ENCODE data around the gene LSM10.

LSM10 gene

GRCh38 chr1:36359383-36359782 lies 38.3 kb downstream of the LSM10 start:
- Histone ChIP-seq H3K4me3 (no peak overlapping the region), H3K27ac (peak overlapping the region in 8 of 21 experiments; percentile 4 to 50 (median 24))

DNA sequence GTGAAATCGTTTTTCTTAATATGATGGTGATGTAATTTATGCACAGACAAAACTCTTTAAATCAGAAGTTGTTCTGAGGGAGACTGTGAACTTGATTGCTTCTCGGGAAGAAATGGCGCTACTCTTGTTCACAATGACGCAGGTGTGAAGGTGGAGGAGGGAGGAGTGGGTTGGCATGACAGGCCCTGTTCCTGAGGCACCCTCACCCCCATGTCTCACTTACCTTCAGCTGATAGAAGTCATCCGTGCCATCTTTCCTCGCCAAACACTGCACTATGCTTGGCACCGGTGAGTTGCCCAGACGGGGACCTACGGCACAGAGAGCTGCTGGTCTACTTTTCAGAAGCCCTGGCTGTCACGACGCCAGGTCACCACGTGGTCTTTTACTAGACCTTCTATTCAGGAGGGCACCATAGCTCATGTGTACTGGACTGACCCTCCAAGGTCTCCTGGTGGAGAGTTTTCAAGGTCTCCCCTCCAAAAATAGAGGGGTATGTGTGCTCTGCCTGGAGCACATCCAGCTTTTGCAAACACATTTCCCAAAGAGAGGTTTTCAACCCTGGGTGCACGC lies 39.1 kb downstream of the LSM10 start:
- H3K27ac ChIP-seq: peak overlapping the region in 2 of 21 experiments; percentile 19 to 33
- H3K4me3 ChIP-seq: no peak overlapping the region

GRCh38 chr1:36355811-36356210 lies 41.9 kb downstream of the LSM10 start:
- peak overlapping the region in 1 of 21 experiments; percentile 6 for H3K27ac ChIP-seq
- no peak overlapping the region for H3K4me3 ChIP-seq

GRCh38 chr1:36354486-36354885 lies 43.2 kb downstream of the LSM10 start:
- Histone ChIP-seq H3K27ac (no peak overlapping the region), H3K4me3 (no peak overlapping the region)

DNA sequence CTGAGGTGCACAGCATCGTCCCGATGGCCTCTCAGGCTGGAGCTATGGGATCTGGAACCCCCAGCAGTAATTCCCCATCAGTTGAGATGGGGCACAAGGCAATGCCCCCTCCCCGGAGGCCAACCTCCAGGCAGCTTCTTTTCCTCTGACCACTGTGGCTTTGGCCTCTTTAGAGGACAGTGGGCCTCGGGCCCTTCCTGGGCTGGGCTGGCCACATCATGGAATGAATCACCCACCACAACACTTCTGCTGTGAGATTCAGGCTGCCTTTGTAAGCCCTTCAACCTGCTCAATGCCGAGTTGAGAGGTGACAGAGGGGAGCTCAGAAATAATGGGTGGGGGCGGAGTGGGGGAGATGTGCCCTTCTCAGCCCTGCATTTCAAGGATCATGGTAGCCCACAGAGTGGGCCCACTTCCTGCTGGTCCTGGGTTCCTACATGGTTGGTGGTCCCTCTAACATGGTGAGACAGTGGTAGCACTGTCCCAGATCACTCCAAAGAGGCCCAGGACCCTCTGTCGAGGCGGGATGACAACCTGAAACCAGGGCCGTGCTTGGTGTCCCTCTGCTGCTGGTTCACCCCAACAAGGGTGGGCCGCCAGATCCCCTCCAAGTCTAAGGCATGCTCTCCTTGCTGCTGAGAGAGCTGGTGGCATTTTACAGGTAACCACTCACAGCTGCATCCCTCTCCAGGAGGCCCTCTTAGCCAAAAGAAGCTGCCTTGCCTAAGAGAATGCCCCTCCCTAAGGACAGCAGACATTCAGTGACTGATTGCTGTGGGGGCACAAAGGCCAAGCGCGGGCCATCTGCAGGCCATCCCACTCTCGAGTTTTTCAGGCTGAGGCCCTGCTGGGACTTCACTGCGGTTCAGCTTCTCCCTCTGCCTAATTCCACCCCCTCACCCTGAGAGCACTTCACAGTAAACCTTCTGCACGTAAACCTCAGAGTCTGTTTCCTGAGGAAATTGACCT lies 44.5 kb downstream of the LSM10 start:
- Histone ChIP-seq H3K27ac (peak overlapping the region in 11 of 21 experiments; percentile 4 to 90 (median 44)), H3K4me3 (no peak overlapping the region)

DNA sequence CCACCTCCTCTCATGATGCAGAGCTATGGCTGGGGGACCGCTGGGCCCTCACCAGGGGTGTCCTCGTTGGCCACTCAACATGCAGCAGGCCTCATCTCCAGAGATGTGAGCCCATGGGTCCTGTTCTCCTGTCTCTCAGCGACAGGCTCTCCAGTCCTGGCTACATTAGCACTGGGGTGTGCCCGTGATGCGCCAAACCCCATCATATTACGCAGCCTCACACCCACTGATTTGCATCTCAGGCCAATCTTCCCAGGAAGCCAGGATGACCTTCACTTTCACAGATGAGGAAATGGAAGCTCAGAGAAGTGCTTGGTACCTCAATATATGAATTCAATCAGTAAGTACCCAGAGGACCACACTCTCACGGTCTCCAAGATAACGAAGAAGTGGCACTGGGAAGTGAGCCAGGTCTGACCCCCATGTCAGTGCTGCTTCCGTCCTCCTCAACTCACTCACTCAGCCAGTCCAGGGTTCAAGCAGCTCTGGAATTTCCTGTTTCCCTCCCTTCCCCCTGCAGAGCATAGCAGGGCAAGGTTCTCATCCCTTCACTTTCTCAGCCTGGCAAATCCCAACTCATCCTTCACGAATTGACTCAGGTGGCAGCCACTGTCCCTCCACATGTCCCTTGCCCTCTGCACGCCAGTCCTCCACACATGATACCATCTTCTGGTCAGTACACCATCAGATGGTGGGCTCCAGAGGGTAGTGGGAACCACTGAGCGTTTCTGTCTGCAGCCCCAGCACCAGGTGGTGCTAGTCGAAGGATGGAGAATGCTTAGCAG lies 45.4 kb downstream of the LSM10 start:
- H3K27ac ChIP-seq: peak overlapping the region in 19 of 21 experiments; percentile 6 to 90 (median 78)
- no peak overlapping the region for H3K4me3 ChIP-seq

DNA sequence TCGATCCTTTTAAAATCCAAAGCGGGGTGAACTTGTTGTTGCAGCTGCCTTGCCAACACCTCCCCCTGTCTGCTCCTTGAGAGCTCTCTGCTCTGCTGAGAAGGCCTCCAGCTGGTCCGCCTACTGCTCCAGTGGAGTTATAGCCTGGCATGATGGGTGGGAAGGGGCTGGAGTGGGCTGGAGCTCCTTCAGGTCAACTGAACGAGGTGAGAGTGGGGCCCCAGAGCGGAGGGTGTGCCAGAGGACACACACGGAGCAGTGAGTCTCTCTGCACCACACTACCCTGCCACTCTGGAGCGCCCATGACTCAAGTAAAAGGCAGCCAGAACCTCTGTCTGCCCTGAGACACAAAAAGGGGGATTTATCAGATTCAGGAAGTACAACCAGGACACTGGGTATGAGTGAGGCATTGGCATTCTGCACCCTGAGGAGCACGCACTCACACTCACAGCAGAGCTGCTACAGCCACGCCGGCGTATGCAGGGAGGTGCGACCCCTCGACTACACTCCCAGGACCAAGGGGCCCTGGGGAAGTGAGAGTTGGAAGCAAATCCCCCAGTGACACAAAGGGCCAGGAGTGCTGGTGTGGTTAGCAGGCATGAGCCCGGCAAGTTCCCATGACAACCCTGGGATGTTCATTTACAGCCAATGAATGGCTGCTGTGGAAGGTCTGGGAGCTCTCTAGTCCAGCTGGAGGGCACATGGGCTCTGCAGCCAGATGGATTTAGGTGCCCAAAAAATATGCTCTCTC lies 46.3 kb downstream of the LSM10 start:
- peak overlapping the region in 20 of 21 experiments; percentile 64 to 90 (median 81) for H3K27ac ChIP-seq

GRCh38 chr1:36350659-36351226 lies 47.0 kb downstream of the LSM10 start:
- Histone ChIP-seq H3K27ac (peak overlapping the region in 20 of 21 experiments; percentile 64 to 90 (median 81)), H3K4me3 (no peak overlapping the region)

More for the DNA sequence above, 46.3 kb downstream of the LSM10 start:
- H3K4me3 ChIP-seq: no peak overlapping the region

DNA sequence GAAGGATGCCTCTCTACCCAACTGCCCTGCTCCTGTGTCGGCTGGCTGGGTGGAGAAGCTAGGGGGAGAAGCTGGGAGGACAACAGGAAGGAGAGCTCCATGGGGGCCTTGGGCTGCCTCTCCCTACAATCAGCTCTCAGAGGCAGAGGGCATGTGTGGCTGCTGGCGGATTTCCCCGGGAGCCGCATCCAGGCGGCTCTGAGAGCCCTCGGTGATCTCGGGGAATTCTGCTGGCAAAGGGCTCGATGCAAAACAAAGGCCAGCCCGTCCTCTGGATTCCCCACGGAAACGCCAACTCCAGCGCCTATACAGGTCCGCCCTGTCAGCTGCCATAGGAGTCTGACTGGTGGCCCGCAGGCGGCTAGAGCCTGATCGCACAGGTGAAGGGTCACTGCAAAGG lies 47.9 kb downstream of the LSM10 start:
- no peak overlapping the region for H3K4me3 ChIP-seq
- peak overlapping the region in 20 of 21 experiments; percentile 64 to 90 (median 81) for H3K27ac ChIP-seq

- Histone ChIP-seq H3K4me3 (no peak overlapping the region), H3K27ac (peak overlapping the region in 20 of 21 experiments; percentile 48 to 90 (median 81))
These were observed 48.5 kb downstream of the LSM10 start for GRCh38 chr1:36349241-36349671.

GRCh38 chr1:36346741-36347370 lies 50.9 kb downstream of the LSM10 start:
- Histone ChIP-seq H3K4me3 (no peak overlapping the region), H3K27ac (peak overlapping the region in 1 of 21 experiments; percentile 29)

GRCh38 chr1:36345353-36345752 lies 52.4 kb downstream of the LSM10 start:
- Histone ChIP-seq H3K4me3 (no peak overlapping the region), H3K27ac (no peak overlapping the region)

GRCh38 chr1:36344395-36344680 lies 53.4 kb downstream of the LSM10 start:
- H3K27ac ChIP-seq: peak overlapping the region in 1 of 21 experiments; percentile 2

GRCh38 chr1:36343651-36344394 lies 53.9 kb downstream of the LSM10 start:
- H3K27ac ChIP-seq: peak overlapping the region in 9 of 21 experiments; percentile 2 to 66 (median 53)
- no peak overlapping the region for H3K4me3 ChIP-seq

More at GRCh38 chr1:36344395-36344680, 53.4 kb downstream of the LSM10 start:
- H3K4me3 ChIP-seq: no peak overlapping the region
